IMR-90 (cell line): Measurements from ENCODE around the gene MEIOB. TPM values are rescaled to one million over a fixed set of nuclear protein-coding genes. Genes with fewer than 3 reads are reported as not detected.

Source experiments
- ATAC-seq: fragments of 200-7000 bp; cut with Tn5 transposase; 2 replicates; pipeline ENCODE4 v1.9.1; 2020; ENCODE audit warnings: low read depth, mild to moderate bottlenecking, moderate library complexity
- BruUV-seq: library from RNA; stranded (reverse); fragments of 400-500 nt; replicated peaks from 2 replicates; lab custom pipeline; 2021; lab: Mats Ljungman, UMichigan
- CTCF ChIA-PET: fragments of 300-600 bp; formaldehyde crosslinking; extraction: SDS; loops from one replicate; lab custom pipeline; 2021; ENCODE audit warnings: antibody characterized with exemption; lab: Yijun Ruan, JAX
- POLR2A ChIA-PET: fragments of 300-600 bp; sonication (Branson Sonifier 250); formaldehyde crosslinking; loops from one replicate; lab custom pipeline; 2022; ENCODE audit warnings: antibody characterized with exemption; ENCODE audit not compliant: unreplicated experiment; lab: Charles Lee
- DNase-seq: peaks from one replicate; pipeline ENCODE4 v3.0.0; 2013
- H2AFZ ChIP-seq: replicated peaks from 2 replicates; pipeline ENCODE3; 2013; ENCODE audit warnings: low read length, mild to moderate bottlenecking; ENCODE audit not compliant: poor library complexity
- H2AK5ac ChIP-seq: 2 replicates; pipeline ENCODE4 v1.6.1; 2013; ENCODE audit warnings: low read depth, low read length, inconsistent platforms
- H2AK9ac ChIP-seq: replicated peaks from 2 replicates; pipeline ENCODE3; 2013; ENCODE audit warnings: mild to moderate bottlenecking, low read depth, low read length, moderate library complexity; ENCODE audit not compliant: poor library complexity
- H2BK120ac ChIP-seq: 2 replicates; pipeline ENCODE4 v1.6.1; 2013; ENCODE audit warnings: low read depth, low read length, inconsistent platforms
- H2BK15ac ChIP-seq: 3 replicates; pipeline ENCODE4 v1.6.1; 2013; ENCODE audit warnings: low read depth, low read length, inconsistent platforms
- H2BK20ac ChIP-seq: 2 replicates; pipeline ENCODE4 v1.6.1; 2013; ENCODE audit warnings: low read depth, mild to moderate bottlenecking, inconsistent platforms, low read length, moderate library complexity
- H2BK5ac ChIP-seq: 2 replicates; pipeline ENCODE4 v1.6.1; 2013; ENCODE audit warnings: mild to moderate bottlenecking, low read depth, low read length, inconsistent platforms; ENCODE audit not compliant: poor library complexity, severe bottlenecking
- H3K14ac ChIP-seq: replicated peaks from 2 replicates; pipeline ENCODE4 v1.6.1; 2013; ENCODE audit warnings: low read depth, low read length, inconsistent platforms
- H3K18ac ChIP-seq: 2 replicates; pipeline ENCODE4 v1.6.1; 2013; ENCODE audit warnings: low read depth, low read length, control low read depth
- H3K23ac ChIP-seq: 2 replicates; pipeline ENCODE4 v1.6.1; 2013; ENCODE audit warnings: low read depth, low read length, inconsistent platforms
- H3K27ac ChIP-seq: 2 replicates; pipeline ENCODE4 v1.5.1; 2013; ENCODE audit warnings: mild to moderate bottlenecking, control low read depth, low read length; ENCODE audit not compliant: insufficient read depth
- H3K27me3 ChIP-seq: 2 replicates; pipeline ENCODE4 v1.6.1; 2013; ENCODE audit warnings: low read length; ENCODE audit not compliant: control insufficient read depth, insufficient read depth
- H3K36me3 ChIP-seq: 2 replicates; pipeline ENCODE4 v1.6.1; 2013; ENCODE audit warnings: low read length, mixed read lengths; ENCODE audit not compliant: control insufficient read depth, insufficient read depth
- H3K4ac ChIP-seq: 2 replicates; pipeline ENCODE4 v1.6.1; 2013; ENCODE audit warnings: low read depth, low read length, inconsistent platforms
- H3K4me1 ChIP-seq: 2 replicates; pipeline ENCODE4 v1.6.1; 2013; ENCODE audit warnings: low read length, mixed read lengths; ENCODE audit not compliant: control insufficient read depth, insufficient read depth
- H3K4me2 ChIP-seq: 2 replicates; pipeline ENCODE4 v1.6.1; 2013; ENCODE audit warnings: low read depth, mild to moderate bottlenecking, control low read depth, low read length, moderate library complexity
- H3K4me3 ChIP-seq: 2 replicates; pipeline ENCODE4 v1.5.1; 2013; ENCODE audit warnings: low read depth, mild to moderate bottlenecking, control low read depth, low read length, moderate library complexity; ENCODE audit not compliant: insufficient read depth
- H3K56ac ChIP-seq: 2 replicates; pipeline ENCODE4 v1.6.1; 2013; ENCODE audit warnings: low read length, inconsistent platforms; ENCODE audit not compliant: insufficient read depth; ENCODE audit errors: extremely low read depth
- H3K79me1 ChIP-seq, 2 experiments: 2 replicates each; pipeline ENCODE4 v1.6.1; 2013; ENCODE audit warnings: low read length in 2 of 2, inconsistent platforms in 1 of 2, low read depth in 1 of 2
- H3K9ac ChIP-seq: 2 replicates; pipeline ENCODE4 v1.6.1; 2013; ENCODE audit warnings: low read depth, low read length, control low read depth
- H3K9me1 ChIP-seq: 2 replicates; pipeline ENCODE4 v1.6.1; 2013; ENCODE audit warnings: low read length, inconsistent platforms; ENCODE audit not compliant: insufficient read depth
- H3K9me3 ChIP-seq: 2 replicates; pipeline ENCODE4 v1.6.1; 2013; ENCODE audit warnings: low read length; ENCODE audit not compliant: control insufficient read depth, insufficient read depth
- H4K20me1 ChIP-seq: 2 replicates; pipeline ENCODE4 v1.6.1; 2013; ENCODE audit warnings: low read length, inconsistent platforms; ENCODE audit not compliant: insufficient read depth
- H4K5ac ChIP-seq: 2 replicates; pipeline ENCODE4 v1.6.1; 2013; ENCODE audit warnings: mild to moderate bottlenecking, low read depth, low read length, control low read depth
- H4K8ac ChIP-seq, 2 experiments: 2 replicates each; pipeline ENCODE4 v1.6.1; 2013; ENCODE audit warnings: low read depth in 2 of 2, low read length in 2 of 2, control low read depth in 1 of 2, inconsistent platforms in 1 of 2
- H4K91ac ChIP-seq: 2 replicates; pipeline ENCODE4 v1.6.1; 2013; ENCODE audit warnings: low read depth, low read length, inconsistent platforms; ENCODE audit not compliant: insufficient read depth
- CTCF ChIP-seq: conservative IDR thresholded peaks from 2 replicates; pipeline ENCODE4 v1.5.1; 2012; ENCODE audit warnings: mild to moderate bottlenecking, low read depth, low read length, improper control_type of control experiment
- RCOR1 ChIP-seq: IDR thresholded peaks from 2 replicates; pipeline ENCODE4 v1.6.1; 2012; ENCODE audit warnings: mild to moderate bottlenecking, low read length, improper control_type of control experiment; ENCODE audit not compliant: insufficient replicate concordance
- WGBS, 2 experiments: methylation state at CpG; one replicate each; pipeline versions ENCODE4 v1.1.5 to v1.1.7; 2013; ENCODE audit warnings: missing lambda C conversion rate in 2 of 2; ENCODE audit not compliant: insufficient read length in 1 of 2; ENCODE audit errors: extremely low coverage in 2 of 2; 5-methylcytosine and 5-hydroxymethylcytosine counted together
- dilution Hi-C: fragments of 300-500 bp; cut with HindIII; formaldehyde crosslinking; loops from one replicate; pipeline ENCODE4 v1.14.3; 2018; ENCODE audit warnings: low sequenced_read_pairs; ENCODE audit not compliant: unreplicated experiment
- in situ Hi-C: fragments of 300-500 bp; cut with MboI; formaldehyde crosslinking; loops from 3 replicates; pipeline ENCODE4 v1.14.3; 2019; ENCODE audit warnings: low sequenced_read_pairs, inconsistent platforms, mixed read lengths
- intact Hi-C: fragments of 100-400 bp; cut with micrococcal nuclease; formaldehyde crosslinking; loops from 2 replicates; pipeline ENCODE4 v1.10.0; 2022
- polyA plus RNA-seq, 3 experiments: library from polyadenylated mRNA; depleted of rRNA; stranded (reverse); fragments of >200 nt; gene quantifications; 2 replicates each; pipeline ENCODE4 v1.2.3, GENCODE V29; 2012; ENCODE audit warnings: low replicate concordance in 1 of 3
- total RNA-seq: library from RNA; depleted of rRNA; stranded (reverse); fragments of >200 nt; gene quantifications from 2 replicates; pipeline ENCODE4 v1.2.3, GENCODE V29; 2012

The MEIOB gene
- total and polyA plus RNA-seq, 2 of the 4 experiments (the other 2 are of a cell fraction): 0.14 TPM; not detected in 1

GRCh38 chr16:1787056-1787321 is 85.0 kb downstream of the MEIOB start:
- intact Hi-C loops (no loop called here), dilution Hi-C loops (no loop called here), in situ Hi-C loops (no loop called here)
- no peak overlapping the region for H3K23ac ChIP-seq
- BruUV-seq: no TSS peak
- peaks cover 38% of the 10 kb centered on the region for H4K20me1 ChIP-seq
- no peak for TF ChIP-seq RCOR1
- no peak for TF ChIP-seq CTCF
- H3K36me3 ChIP-seq: peaks cover 34% of the 10 kb centered on the region
- no peak overlapping the region for H4K5ac ChIP-seq
- H3K4me1 ChIP-seq: no peaks in the 10 kb centered on the region
- ATAC-seq: no peak
- CTCF ChIA-PET: no interaction called here
- H2BK15ac ChIP-seq: no peak overlapping the region
- H2AFZ ChIP-seq: no peak overlapping the region
- no peak overlapping the region for H2AK5ac ChIP-seq
- H3K56ac ChIP-seq: no peak overlapping the region
- H3K14ac ChIP-seq: no peak overlapping the region
- H2BK5ac ChIP-seq: no peak overlapping the region
- no peak overlapping the region for H3K9ac ChIP-seq
- no peak overlapping the region for H3K4ac ChIP-seq
- POLR2A ChIA-PET: no interaction called here
- no peak overlapping the region for H2BK120ac ChIP-seq
- H3K9me3 ChIP-seq: no peaks in the 10 kb centered on the region
- DNase-seq: no peak
- peaks cover 4% of the 10 kb centered on the region; the same call in 1 of the 2 replicates for H3K9me1 ChIP-seq
- H2BK20ac ChIP-seq: no peak overlapping the region
- H4K8ac ChIP-seq: no peak overlapping the region
- H4K91ac ChIP-seq: no peak overlapping the region
- 83% methylated on average over 1 of the region's 6 CpGs; no CpG with 5 or more reads in 1 of the 2 experiments for WGBS, 2 experiments
- H3K4me2 ChIP-seq: no peak overlapping the region
- peaks cover 12 to 40% of the 10 kb centered on the region in 2 experiments; a peak in 3 of 4 replicates for H3K79me1 ChIP-seq
- H2AK9ac ChIP-seq: no peak overlapping the region
- H3K27me3 ChIP-seq: no peaks in the 10 kb centered on the region
- no peak overlapping the region for H3K4me3 ChIP-seq
- H3K27ac ChIP-seq: no peak overlapping the region
- H3K18ac ChIP-seq: no peak overlapping the region
